ENCODE results near the gene LAD1.
A peak's percentile ranks its signal among the peaks of the same experiment; 100 is the strongest.

The LAD1 gene

DNA sequence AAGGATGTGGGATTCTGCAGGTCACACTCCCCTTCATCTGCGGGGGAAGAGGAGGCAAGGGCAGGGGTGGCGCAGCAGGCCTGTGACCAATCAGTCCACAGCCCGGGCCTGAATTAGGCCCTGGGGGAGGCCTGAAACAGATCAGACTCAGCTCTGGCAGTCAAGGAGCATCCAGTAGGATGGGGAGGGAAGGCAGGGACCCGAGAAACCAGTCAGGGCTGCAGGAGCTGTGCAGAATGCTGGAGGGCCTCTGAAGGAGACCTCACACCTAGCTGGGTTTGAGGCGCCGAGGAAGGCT lies 34.4 kb downstream of the LAD1 start:
- no peak for DNase-seq (ENCODE audit: low spot score)
- TF ChIP-seq CTCF (IDR thresholded peaks at IDR 0.05; ENCODE audit: extremely low read depth, missing control alignments), result no peak

DNA sequence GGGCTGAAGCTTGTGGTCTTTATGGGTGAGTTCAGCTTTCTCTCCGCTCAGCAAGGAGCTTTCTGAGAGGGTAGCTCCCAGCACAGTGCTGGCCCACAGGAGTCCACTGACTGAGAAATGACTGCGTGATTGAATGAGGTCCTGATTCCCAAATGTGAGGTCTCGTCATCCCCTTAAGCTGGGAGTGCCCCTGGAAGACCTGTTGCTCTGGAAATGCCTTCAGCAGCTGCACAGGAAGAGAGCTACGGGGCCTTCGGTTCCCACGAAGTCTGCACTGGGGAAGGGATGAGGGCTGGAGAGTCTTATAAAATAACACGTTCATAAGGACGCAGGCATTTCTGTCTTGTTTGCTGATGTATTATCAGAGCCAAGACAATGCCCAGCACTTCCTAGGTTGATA lies 35.7 kb downstream of the LAD1 start:
- no peak for TF ChIP-seq CTCF (IDR thresholded peaks at IDR 0.05; ENCODE audit: extremely low read depth, missing control alignments)
- DNase-seq (ENCODE audit: low spot score), result no peak

DNA sequence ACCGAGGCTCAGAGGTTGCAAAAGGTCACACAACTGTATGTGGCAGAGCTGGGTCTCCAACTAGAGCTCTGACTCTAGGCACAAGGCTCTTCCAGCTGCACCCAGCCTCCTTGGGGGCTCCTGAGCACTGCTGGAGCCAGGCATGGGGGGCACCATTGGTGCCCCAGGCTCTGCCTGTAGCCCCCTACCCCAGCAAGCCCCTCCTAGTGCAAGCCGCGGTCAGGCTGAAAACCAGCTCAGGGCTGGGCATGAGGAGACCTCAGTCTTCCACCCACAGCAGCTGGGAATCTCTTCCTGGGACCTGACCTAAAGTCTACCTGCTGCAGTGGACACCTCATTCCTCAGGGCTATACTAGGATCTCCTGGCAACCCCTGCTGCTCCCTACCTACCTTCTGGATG lies 36.2 kb downstream of the LAD1 start:
- no peak for TF ChIP-seq CTCF (IDR thresholded peaks at IDR 0.05; ENCODE audit: extremely low read depth, missing control alignments)
- DNase-seq (ENCODE audit: low spot score), result no peak

DNA sequence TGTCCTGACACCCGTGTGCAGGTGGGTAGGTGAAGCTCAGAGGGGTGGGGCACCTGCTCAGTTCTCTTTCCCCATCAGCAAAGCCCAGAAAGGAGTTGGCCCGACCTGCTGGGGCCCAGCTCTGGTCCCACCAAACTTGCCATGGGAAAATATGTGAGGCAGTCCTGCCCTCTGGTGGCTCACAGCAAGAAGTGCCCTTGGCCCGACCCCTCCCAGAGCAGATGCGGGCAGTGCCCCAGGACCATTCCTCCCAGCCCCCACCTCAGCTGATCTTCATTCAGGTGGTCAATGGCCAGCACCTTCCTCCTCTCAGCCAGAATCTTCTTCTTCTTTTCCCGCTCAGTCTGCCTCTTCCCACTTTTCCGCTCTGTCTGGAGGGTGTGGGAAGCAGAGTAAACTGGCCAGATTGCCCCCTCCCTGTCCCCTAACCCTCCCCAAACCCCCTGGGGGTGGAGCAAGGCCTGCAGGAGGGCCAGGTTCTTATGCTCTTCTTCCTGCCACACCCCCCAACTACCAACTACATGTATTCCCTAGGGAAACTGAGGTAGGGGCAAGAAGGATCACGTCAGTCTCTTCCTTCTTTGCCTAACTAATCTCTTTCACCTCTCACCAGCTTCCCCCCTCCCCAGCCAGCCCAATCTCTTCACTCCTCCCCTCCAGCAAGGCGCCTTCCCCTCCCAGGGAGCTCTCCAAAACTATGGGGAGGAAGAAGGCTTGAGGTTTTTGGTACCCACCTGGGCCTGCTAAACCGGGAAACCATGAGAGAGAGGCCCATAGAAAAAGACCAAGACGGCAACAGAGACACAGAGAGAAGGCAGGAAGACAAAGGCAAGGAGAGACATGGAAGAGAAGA lies 37.2 kb downstream of the LAD1 start:
- peak; percentile 80 for DNase-seq (ENCODE audit: low spot score)
- peak; percentile 76 for TF ChIP-seq CTCF (IDR thresholded peaks at IDR 0.05; ENCODE audit: extremely low read depth, missing control alignments)

DNA sequence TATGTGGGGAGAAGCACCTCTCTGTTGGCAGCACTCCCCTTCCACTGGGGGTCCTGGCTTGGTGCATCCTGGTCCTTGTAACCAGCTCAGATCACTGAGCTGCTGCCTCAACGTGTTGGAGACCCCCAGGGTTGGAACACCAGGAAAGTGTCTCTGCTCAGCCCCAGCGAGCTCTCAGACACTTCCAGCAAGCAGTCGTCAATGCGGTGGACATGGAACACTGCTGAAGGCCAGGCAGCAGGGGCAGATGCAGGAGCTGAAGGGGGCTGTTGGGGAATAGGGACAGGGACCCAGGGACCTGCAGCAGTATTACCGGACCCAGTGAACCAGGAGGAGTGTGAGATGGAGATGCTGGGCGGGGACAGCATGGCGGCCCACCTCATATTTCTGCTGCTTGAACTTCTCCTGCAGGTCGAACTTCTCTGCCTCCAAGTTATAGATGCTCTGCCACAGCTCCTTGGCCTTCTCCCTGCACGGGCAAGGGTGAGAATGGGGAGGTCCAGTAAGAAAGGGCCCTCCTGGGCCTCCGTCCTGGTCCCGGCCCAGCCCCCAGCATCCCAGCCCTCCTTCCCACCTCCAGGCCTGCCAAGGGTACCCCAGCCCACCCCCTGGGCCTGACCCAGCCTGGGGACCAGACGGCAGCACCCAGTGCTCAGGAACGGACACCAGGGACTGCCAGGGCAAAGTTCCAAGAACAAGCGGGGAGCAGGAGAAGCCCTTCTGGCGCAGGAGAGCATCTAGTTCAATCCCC lies 38.0 kb downstream of the LAD1 start:
- DNase-seq (ENCODE audit: low spot score), result no peak
- no peak for TF ChIP-seq CTCF (IDR thresholded peaks at IDR 0.05; ENCODE audit: extremely low read depth, missing control alignments)

- DNase-seq (ENCODE audit: low spot score), result no peak
- no peak for TF ChIP-seq CTCF (IDR thresholded peaks at IDR 0.05; ENCODE audit: extremely low read depth, missing control alignments)
Observed at GRCh38 chr1:201360486-201360885, 38.6 kb downstream of the LAD1 start.

DNA sequence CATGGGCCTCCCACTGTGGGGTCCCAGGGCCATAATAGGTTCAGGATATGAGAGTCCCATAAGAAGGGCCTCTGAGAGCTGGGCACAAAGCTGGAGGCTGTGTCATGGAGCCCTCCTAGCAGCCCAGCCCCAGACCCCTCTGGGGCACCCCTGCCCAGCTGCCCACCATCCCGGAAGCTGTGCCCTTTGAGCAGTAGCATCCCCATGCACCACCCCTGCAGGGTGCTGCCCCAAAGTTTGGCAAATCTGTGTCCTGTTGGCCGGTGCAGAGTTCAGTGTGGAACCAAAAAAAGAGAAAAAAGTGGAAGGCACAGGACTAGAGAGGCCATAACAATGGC lies 39.3 kb downstream of the LAD1 start:
- DNase-seq (ENCODE audit: low spot score), result no peak

More for the DNA sequence above, 39.3 kb downstream of the LAD1 start:
- no peak for TF ChIP-seq CTCF (IDR thresholded peaks at IDR 0.05; ENCODE audit: extremely low read depth, missing control alignments)

Measured in GM20000 (cell line).